NCI-H69 (cell line): Measurements from ENCODE around the gene ASCL4.

Experiments used
- DNase-seq: peaks from one replicate; lab custom pipeline; 2025; lab: John Stamatoyannopoulos, UW

ASCL4 gene

GRCh38 chr12:107778383-107779025 is 4.0 kb downstream of the ASCL4 start:
- peak; percentile 30 for DNase-seq

GRCh38 chr12:107779077-107779831 is 4.8 kb downstream of the ASCL4 start:
- no peak for DNase-seq

GRCh38 chr12:107780298-107780697 is 5.8 kb downstream of the ASCL4 start:
- no peak for DNase-seq

GRCh38 chr12:107782067-107782466 is 7.6 kb downstream of the ASCL4 start:
- DNase-seq, result no peak

- no peak for DNase-seq
Measured at GRCh38 chr12:107783406-107784376, 9.2 kb downstream of the ASCL4 start.

- no peak for DNase-seq
Measured at GRCh38 chr12:107788281-107788680, 13.8 kb downstream of the ASCL4 start.

GRCh38 chr12:107788690-107789458 is 14.4 kb downstream of the ASCL4 start:
- DNase-seq, result no peak

GRCh38 chr12:107791465-107792089 is 17.1 kb downstream of the ASCL4 start:
- no peak for DNase-seq

GRCh38 chr12:107794451-107794850 is 19.9 kb downstream of the ASCL4 start:
- no peak for DNase-seq

GRCh38 chr12:107798580-107798979 is 24.1 kb downstream of the ASCL4 start:
- DNase-seq, result no peak

GRCh38 chr12:107801150-107801549 is 26.6 kb downstream of the ASCL4 start:
- DNase-seq, result no peak

- no peak for DNase-seq
Measured at GRCh38 chr12:107803092-107803491, 28.6 kb downstream of the ASCL4 start.

- DNase-seq, result no peak
Measured at GRCh38 chr12:107805488-107806180, 31.1 kb downstream of the ASCL4 start.

- no peak for DNase-seq
Measured at GRCh38 chr12:107807471-107808150, 33.1 kb downstream of the ASCL4 start.

- DNase-seq, result no peak
Measured at GRCh38 chr12:107817250-107817649, 42.7 kb downstream of the ASCL4 start.

GRCh38 chr12:107818984-107819383 is 44.5 kb downstream of the ASCL4 start:
- DNase-seq, result no peak

- no peak for DNase-seq
Measured at GRCh38 chr12:107822356-107822755, 47.9 kb downstream of the ASCL4 start.
